ENCODE measurements around the gene SLC12A6.

- no peak for TF ChIP-seq POLR2A (IDR thresholded peaks at IDR 0.05)
- TF ChIP-seq, protein P1, sequence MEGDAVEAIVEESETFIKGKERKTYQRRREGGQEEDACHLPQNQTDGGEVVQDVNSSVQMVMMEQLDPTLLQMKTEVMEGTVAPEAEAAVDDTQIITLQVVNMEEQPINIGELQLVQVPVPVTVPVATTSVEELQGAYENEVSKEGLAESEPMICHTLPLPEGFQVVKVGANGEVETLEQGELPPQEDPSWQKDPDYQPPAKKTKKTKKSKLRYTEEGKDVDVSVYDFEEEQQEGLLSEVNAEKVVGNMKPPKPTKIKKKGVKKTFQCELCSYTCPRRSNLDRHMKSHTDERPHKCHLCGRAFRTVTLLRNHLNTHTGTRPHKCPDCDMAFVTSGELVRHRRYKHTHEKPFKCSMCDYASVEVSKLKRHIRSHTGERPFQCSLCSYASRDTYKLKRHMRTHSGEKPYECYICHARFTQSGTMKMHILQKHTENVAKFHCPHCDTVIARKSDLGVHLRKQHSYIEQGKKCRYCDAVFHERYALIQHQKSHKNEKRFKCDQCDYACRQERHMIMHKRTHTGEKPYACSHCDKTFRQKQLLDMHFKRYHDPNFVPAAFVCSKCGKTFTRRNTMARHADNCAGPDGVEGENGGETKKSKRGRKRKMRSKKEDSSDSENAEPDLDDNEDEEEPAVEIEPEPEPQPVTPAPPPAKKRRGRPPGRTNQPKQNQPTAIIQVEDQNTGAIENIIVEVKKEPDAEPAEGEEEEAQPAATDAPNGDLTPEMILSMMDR (IDR thresholded peaks at IDR 0.05), result no peak
Measured at GRCh38 chr15:34216527-34217270, 120.9 kb downstream of the SLC12A6 start.
